Liver (tissue), 9 donors: ENCODE measurements around the gene SMARCA1. TPM values are rescaled to one million over a fixed set of nuclear protein-coding genes. Genes with fewer than 3 reads are reported as not detected.

Source experiments
- DNase-seq: peaks from one replicate; pipeline ENCODE4 v3.0.0-alpha.2; 2017; ENCODE audit warnings: low spot score
- H3K27ac ChIP-seq, 2 donors: one replicate each; pipeline ENCODE4 v1.7.0; 2013; ENCODE audit warnings: inconsistent platforms in 2 of 2, low read length in 2 of 2, control low read depth in 1 of 2, low read depth in 1 of 2, mild to moderate bottlenecking in 1 of 2
- H3K27me3 ChIP-seq, 4 donors: one replicate each; pipeline versions ENCODE4 v1.6.1 to v1.7.0; 2013; ENCODE audit warnings: low read length in 3 of 4, inconsistent platforms in 1 of 4, mild to moderate bottlenecking in 1 of 4, moderate library complexity in 1 of 4; ENCODE audit not compliant: control insufficient read depth in 4 of 4, insufficient read depth in 4 of 4
- H3K36me3 ChIP-seq, 4 donors: one replicate each; pipeline versions ENCODE4 v1.6.1 to v1.7.0; 2013; ENCODE audit warnings: low read length in 3 of 4, mild to moderate bottlenecking in 3 of 4, low read depth in 1 of 4, moderate library complexity in 1 of 4; ENCODE audit not compliant: control insufficient read depth in 4 of 4, insufficient read depth in 3 of 4
- H3K4me1 ChIP-seq, 4 donors: one replicate each; pipeline versions ENCODE4 v1.6.1 to v1.7.0; 2013; ENCODE audit warnings: low read length in 3 of 4, mild to moderate bottlenecking in 3 of 4, moderate library complexity in 1 of 4; ENCODE audit not compliant: control insufficient read depth in 4 of 4, insufficient read depth in 4 of 4
- H3K4me3 ChIP-seq, 3 donors: one replicate each; pipeline versions ENCODE4 v1.6.1 to v1.7.0; 2013; ENCODE audit warnings: low read length in 3 of 3, control low read depth in 1 of 3, low read depth in 1 of 3, mild to moderate bottlenecking in 1 of 3
- H3K9ac ChIP-seq, 2 donors: one replicate each; pipeline ENCODE4 v1.7.0; 2013; ENCODE audit warnings: low read length in 2 of 2, mild to moderate bottlenecking in 2 of 2, moderate library complexity in 2 of 2, control low read depth in 1 of 2, low read depth in 1 of 2
- H3K9me3 ChIP-seq, 4 donors: one replicate each; pipeline versions ENCODE4 v1.6.1 to v1.7.0; 2013; ENCODE audit warnings: low read length in 3 of 4; ENCODE audit not compliant: control insufficient read depth in 4 of 4
- ATF3 ChIP-seq: IDR thresholded peaks from 2 replicates; pipeline ENCODE4 v1.6.1; 2016; ENCODE audit warnings: antibody characterized with exemption
- EGR1 ChIP-seq, 2 donors: IDR thresholded peaks; 2 replicates each; pipeline ENCODE4 v1.6.1; 2016 to 2018; ENCODE audit warnings: antibody characterized with exemption in 2 of 2, low read depth in 2 of 2
- FOXA1 ChIP-seq: IDR thresholded peaks from 2 replicates; pipeline ENCODE4 v1.6.1; 2016; ENCODE audit warnings: antibody characterized with exemption
- FOXA2 ChIP-seq: IDR thresholded peaks from 2 replicates; pipeline ENCODE4 v1.6.1; 2016; ENCODE audit warnings: antibody characterized with exemption
- GABPA ChIP-seq, 2 donors: IDR thresholded peaks in 1 of 2; conservative IDR thresholded peaks in 1 of 2; 2 replicates each; pipeline ENCODE4 v1.6.1; 2016; ENCODE audit warnings: antibody characterized with exemption in 2 of 2, mild to moderate bottlenecking in 1 of 2, moderate library complexity in 1 of 2
- HNF4G ChIP-seq: IDR thresholded peaks from 2 replicates; pipeline ENCODE4 v1.6.1; 2016; ENCODE audit warnings: antibody characterized with exemption
- JUND ChIP-seq, 2 donors: IDR thresholded peaks; 2 replicates each; pipeline ENCODE4 v1.6.1; 2016; ENCODE audit warnings: antibody characterized with exemption in 2 of 2
- NR2F2 ChIP-seq: IDR thresholded peaks from 2 replicates; pipeline ENCODE4 v1.6.1; 2016; ENCODE audit warnings: antibody characterized with exemption
- RAD21 ChIP-seq, 2 donors: IDR thresholded peaks; 2 replicates each; pipeline ENCODE4 v1.6.1; 2016; ENCODE audit warnings: antibody characterized with exemption in 2 of 2, mild to moderate bottlenecking in 2 of 2
- REST ChIP-seq: IDR thresholded peaks from 2 replicates; pipeline ENCODE4 v1.6.1; 2016; ENCODE audit warnings: antibody characterized with exemption, mild to moderate bottlenecking
- RXRA ChIP-seq, 2 donors: IDR thresholded peaks; 2 replicates each; pipeline ENCODE4 v1.6.1; 2017 to 2018; ENCODE audit warnings: antibody characterized with exemption in 2 of 2, mild to moderate bottlenecking in 1 of 2
- SP1 ChIP-seq: IDR thresholded peaks from 2 replicates; pipeline ENCODE4 v1.6.1; 2018; ENCODE audit warnings: antibody characterized with exemption, mild to moderate bottlenecking
- TAF1 ChIP-seq: conservative IDR thresholded peaks from 2 replicates; pipeline ENCODE4 v1.6.1; 2016; ENCODE audit warnings: antibody characterized with exemption, mild to moderate bottlenecking
- YY1 ChIP-seq: IDR thresholded peaks from 2 replicates; pipeline ENCODE4 v1.6.1; 2016; ENCODE audit warnings: antibody characterized with exemption, mild to moderate bottlenecking
- ZBTB33 ChIP-seq: IDR thresholded peaks from 2 replicates; pipeline ENCODE4 v1.6.1; 2016; ENCODE audit warnings: antibody characterized with exemption
- WGBS: extraction: QIAGEN DNeasy Blood & Tissue Kit; methylation state at CpG from one replicate; pipeline ENCODE4 v1.1.7; 2013; 5-methylcytosine and 5-hydroxymethylcytosine counted together
- polyA plus RNA-seq, 2 donors: library from polyadenylated mRNA; stranded (reverse) in 1 of 2; unstranded in 1 of 2; fragments of 200-250 nt in 1 of 2; fragments of >200 nt in 1 of 2; fragmentation: Nextera tagmentation in 1 of 2; extraction: Ambion mirVana in 1 of 2; gene quantifications; one replicate each; pipeline versions ENCODE4 v1.2.1 to v1.2.3, GENCODE V29; 2013 to 2015
- total RNA-seq, 2 donors: library from RNA; depleted of rRNA; stranded (reverse); fragments of >200 nt; gene quantifications; one replicate each; pipeline ENCODE4 v1.2.3, GENCODE V29; 2014
- TF ChIP-seq, protein P1 (sequence below): fragments of 150-350 bp; IDR thresholded peaks from 2 replicates; pipeline ENCODE4 v1.5.1; 2017; ENCODE audit warnings: improper control_type of control experiment, low read depth, low read length; ENCODE audit not compliant: missing input control
- donor health status: healthy.
- donor health status: healthy.
- donor health status: healthy.
- donor health status: healthy.
- donor health status: healthy.

SMARCA1 gene
- total and polyA plus RNA-seq, 4 donors, result 14.7 to 44.2 (median 23.9) TPM

DNA sequence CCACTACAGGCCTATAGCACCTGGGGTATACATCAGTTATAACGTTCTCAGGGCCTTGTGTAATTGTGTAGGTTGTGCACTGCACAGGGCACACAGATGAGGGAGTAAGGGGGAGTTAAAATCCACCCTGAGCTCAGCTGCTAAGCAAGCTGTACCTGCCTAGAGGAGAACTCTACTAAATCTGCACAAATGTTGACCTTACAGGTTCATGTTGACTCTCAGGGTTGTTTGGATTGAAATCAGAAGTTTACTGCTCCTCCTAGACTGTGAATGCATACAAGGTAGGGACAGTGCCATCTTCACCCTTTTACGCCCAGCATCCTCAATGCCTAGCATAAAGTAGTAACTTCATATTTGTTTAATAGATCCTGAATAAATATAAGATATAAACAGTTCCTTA is 89.8 kb downstream of the SMARCA1 start (continued):
- TF ChIP-seq REST (no peak), JUND (IDR thresholded peaks at IDR 0.05) (no peak), HNF4G (no peak), ATF3 (no peak)

GRCh38 chrX:129427267-129427666 is 96.0 kb downstream of the SMARCA1 start:
- Histone ChIP-seq H3K27ac (no peak overlapping the region), H3K9me3 (peaks cover 0 to 4% (median 0%) of the 10 kb centered on the region in 4 donors), H3K4me1 (no peaks in the 10 kb centered on the region), H3K27me3 (no peaks in the 10 kb centered on the region), H3K4me3 (no peak overlapping the region), H3K9ac (no peak overlapping the region), H3K36me3 (peaks cover 0 to 13% (median 1%) of the 10 kb centered on the region in 4 donors)
- WGBS, result 96% methylated on average over 1 of the region's 1 CpG
- no peak for TF ChIP-seq REST
- no peak for TF ChIP-seq EGR1 (IDR thresholded peaks at IDR 0.05; ENCODE audit: low read depth in 2 of 2)
- TF ChIP-seq NR2F2, result no peak
- TF ChIP-seq FOXA2, result no peak
- TF ChIP-seq ATF3, result no peak
- no peak for TF ChIP-seq GABPA (IDR thresholded peaks at IDR 0.05 in 1 of 2, conservative IDR thresholded peaks at IDR 0.05 in 1 of 2)
- no peak for TF ChIP-seq TAF1
- no peak for TF ChIP-seq FOXA1
- no peak for TF ChIP-seq RAD21 (IDR thresholded peaks at IDR 0.05)
- no peak for TF ChIP-seq HNF4G
- no peak for DNase-seq

DNA sequence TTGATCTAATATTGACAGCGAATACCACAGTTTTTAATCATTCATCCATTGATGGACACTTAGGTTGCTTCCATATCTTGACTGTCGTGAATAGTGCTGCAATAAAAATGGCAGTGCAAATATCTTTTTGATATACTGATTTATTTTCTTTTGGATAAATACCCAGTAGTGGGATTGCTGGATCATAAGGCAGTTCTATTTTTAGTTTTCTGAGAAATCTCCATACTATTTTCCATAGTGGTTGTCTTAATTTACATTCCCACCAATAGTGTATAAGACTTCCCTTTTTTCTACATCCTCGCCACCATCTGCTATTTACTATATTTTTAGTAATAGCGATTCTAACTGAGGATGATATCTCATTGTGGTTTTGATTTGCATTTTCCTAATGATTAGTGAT is 100.1 kb downstream of the SMARCA1 start:
- Histone ChIP-seq H3K27ac (no peak overlapping the region), H3K4me3 (no peak overlapping the region), H3K9me3 (peaks cover 0 to 4% (median 0%) of the 10 kb centered on the region in 4 donors), H3K36me3 (peaks cover 0 to 10% (median 1%) of the 10 kb centered on the region in 4 donors), H3K9ac (no peak overlapping the region), H3K4me1 (no peaks in the 10 kb centered on the region), H3K27me3 (no peaks in the 10 kb centered on the region)
- 91% methylated on average over 4 of the region's 4 CpGs for WGBS
- DNase-seq, result no peak
- TF ChIP-seq RXRA (IDR thresholded peaks at IDR 0.05), result no peak
- no peak for TF ChIP-seq GABPA (IDR thresholded peaks at IDR 0.05 in 1 of 2, conservative IDR thresholded peaks at IDR 0.05 in 1 of 2)
- TF ChIP-seq RAD21 (IDR thresholded peaks at IDR 0.05), result no peak
- no peak for TF ChIP-seq FOXA2
- no peak for TF ChIP-seq NR2F2
- no peak for TF ChIP-seq ATF3
- no peak for TF ChIP-seq ZBTB33
- TF ChIP-seq SP1, result no peak
- TF ChIP-seq, protein P1, sequence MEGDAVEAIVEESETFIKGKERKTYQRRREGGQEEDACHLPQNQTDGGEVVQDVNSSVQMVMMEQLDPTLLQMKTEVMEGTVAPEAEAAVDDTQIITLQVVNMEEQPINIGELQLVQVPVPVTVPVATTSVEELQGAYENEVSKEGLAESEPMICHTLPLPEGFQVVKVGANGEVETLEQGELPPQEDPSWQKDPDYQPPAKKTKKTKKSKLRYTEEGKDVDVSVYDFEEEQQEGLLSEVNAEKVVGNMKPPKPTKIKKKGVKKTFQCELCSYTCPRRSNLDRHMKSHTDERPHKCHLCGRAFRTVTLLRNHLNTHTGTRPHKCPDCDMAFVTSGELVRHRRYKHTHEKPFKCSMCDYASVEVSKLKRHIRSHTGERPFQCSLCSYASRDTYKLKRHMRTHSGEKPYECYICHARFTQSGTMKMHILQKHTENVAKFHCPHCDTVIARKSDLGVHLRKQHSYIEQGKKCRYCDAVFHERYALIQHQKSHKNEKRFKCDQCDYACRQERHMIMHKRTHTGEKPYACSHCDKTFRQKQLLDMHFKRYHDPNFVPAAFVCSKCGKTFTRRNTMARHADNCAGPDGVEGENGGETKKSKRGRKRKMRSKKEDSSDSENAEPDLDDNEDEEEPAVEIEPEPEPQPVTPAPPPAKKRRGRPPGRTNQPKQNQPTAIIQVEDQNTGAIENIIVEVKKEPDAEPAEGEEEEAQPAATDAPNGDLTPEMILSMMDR, result no peak
- no peak for TF ChIP-seq YY1
- no peak for TF ChIP-seq EGR1 (IDR thresholded peaks at IDR 0.05; ENCODE audit: low read depth in 2 of 2)
- TF ChIP-seq JUND (IDR thresholded peaks at IDR 0.05), result no peak
